ENCODE data around the gene CACNA2D1. TPM values are rescaled to one million over a fixed set of nuclear protein-coding genes. Genes with fewer than 3 reads are reported as not detected.

Gene CACNA2D1
- total RNA-seq, 1 experiment from 2014 or later = 0.77 TPM

DNA sequence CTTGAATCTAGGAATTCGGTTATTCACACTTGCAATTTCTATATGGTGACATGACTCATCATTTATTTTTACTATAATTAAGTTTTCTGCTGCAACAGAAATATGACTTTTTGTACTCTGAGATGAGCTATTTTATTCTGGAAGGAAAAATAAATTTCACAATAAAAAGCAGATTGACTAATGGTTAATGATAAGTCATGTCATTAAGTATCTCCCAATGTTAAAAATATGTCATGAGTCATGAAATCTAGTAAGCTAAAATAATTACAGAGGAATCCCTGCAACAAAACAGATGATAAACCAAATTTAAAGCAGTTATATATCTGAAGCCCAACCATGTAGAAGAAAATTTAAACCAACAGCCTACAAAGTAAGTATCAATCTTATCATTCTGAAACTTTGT lies 149.2 kb downstream of the CACNA2D1 start:
- Histone ChIP-seq H4K20me1 (ENCODE audit: low read length) (no peaks in the 10 kb centered on the region), H3K27ac (ENCODE audit: low read length) (no peak overlapping the region), H2AFZ (ENCODE audit: low read length) (no peak overlapping the region), H3F3A (ENCODE audit: low read length, unreplicated experiment) (no peaks in the 10 kb centered on the region), H3K9me3 (ENCODE audit: low read length) (no peaks in the 10 kb centered on the region), H3K79me2 (ENCODE audit: low read length) (no peaks in the 10 kb centered on the region), H3K9ac (ENCODE audit: low read length) (no peak overlapping the region), H3K4me3 (ENCODE audit: low read length) (no peak overlapping the region), H3K9me2 (replicated peaks; ENCODE audit: low read length) (no peaks in the 10 kb centered on the region), H3K4me2 (ENCODE audit: low read length) (no peak overlapping the region), H3K4me1 (ENCODE audit: insufficient read depth, low read length) (no peaks in the 10 kb centered on the region), H3K27me3 (ENCODE audit: low read length) (no peaks in the 10 kb centered on the region), H3K36me3 (ENCODE audit: low read depth, low read length) (no peaks in the 10 kb centered on the region)
- no peak for TF ChIP-seq EZH2phosphoT487 (IDR thresholded peaks at IDR 0.05; ENCODE audit: borderline replicate concordance, low read length)
- ATAC-seq (no peak), DNase-seq (no peak)
- BruUV-seq (replicated peaks) = no TSS peak
- POLR2A ChIA-PET (ENCODE audit: unreplicated experiment) = interaction anchor here (0.6 kb wide), 1 partner anchor 81 kb away, joined by 3 read pairs; no protein-coding TSS in a partner anchor
- CTCF ChIA-PET = no interaction called here
- intact Hi-C loops (cut with micrococcal nuclease) = loop anchor here (5.0 kb wide), 1 partner anchor 433 kb away; no protein-coding TSS in a partner anchor

DNA sequence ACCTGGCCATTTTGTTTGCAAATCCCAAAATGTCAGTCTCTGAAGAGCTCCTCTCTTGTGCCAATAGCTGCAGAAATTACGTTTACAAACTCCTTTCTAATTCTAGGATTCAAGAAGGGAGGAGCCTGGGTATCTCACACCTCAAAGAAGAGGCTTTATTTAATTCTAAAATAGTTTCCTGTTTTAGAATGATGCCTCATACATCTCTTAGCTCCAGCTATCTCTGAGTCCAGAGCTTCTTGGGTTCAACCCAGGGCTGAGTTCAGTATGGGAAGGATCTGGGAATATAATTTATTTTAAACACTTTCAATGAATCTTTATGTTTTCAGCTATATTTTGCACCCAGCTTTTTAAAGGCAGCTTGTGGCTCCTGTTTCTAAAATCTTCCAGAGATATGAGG lies 150.1 kb downstream of the CACNA2D1 start:
- TF ChIP-seq CTCF (conservative IDR thresholded peaks at IDR 0.05; ENCODE audit: low read depth, low read length) (no peak), EZH2 (IDR thresholded peaks at IDR 0.05; ENCODE audit: low read length, unreplicated experiment) (no peak), EZH2phosphoT487 (IDR thresholded peaks at IDR 0.05; ENCODE audit: borderline replicate concordance, low read length) (no peak)
- CTCF ChIA-PET = no interaction called here

DNA sequence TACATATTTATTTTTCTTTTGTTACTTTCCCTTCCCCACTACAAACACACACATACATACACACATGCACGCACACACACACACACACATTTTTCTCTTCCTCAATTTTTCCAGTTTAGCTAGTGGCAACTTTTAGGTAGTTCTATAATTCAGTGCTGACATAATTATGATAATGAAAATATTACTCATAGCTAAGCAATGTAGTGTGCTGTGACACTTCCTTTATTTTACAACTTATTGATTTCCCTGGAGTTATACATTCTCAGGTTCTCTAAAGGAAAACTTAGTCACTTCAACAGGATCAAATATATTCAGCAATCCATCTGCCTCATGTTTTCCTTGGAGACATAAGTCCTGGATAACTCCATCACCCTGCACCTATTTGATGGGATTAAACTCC lies 151.6 kb downstream of the CACNA2D1 start:
- no peaks in the 10 kb centered on the region for H3K79me2 ChIP-seq (ENCODE audit: low read length)
- H3F3A ChIP-seq (ENCODE audit: low read length, unreplicated experiment) = no peaks in the 10 kb centered on the region
- H3K4me3 ChIP-seq (ENCODE audit: low read length) = no peak overlapping the region
- H3K27me3 ChIP-seq (ENCODE audit: low read length) = no peaks in the 10 kb centered on the region
- peak; percentile 86 for ATAC-seq
- ChIA-PET CTCF (no interaction called here), POLR2A (ENCODE audit: unreplicated experiment) (no interaction called here)
- no TSS peak for BruUV-seq (replicated peaks)
- no peaks in the 10 kb centered on the region for H4K20me1 ChIP-seq (ENCODE audit: low read length)
- H2AFZ ChIP-seq (ENCODE audit: low read length) = no peak overlapping the region
- no peak overlapping the region for H3K9ac ChIP-seq (ENCODE audit: low read length)
- peak overlapping the region; percentile 45 for H3K27ac ChIP-seq (ENCODE audit: low read length)
- intact Hi-C loops (cut with micrococcal nuclease) = loop anchor here (5.0 kb wide), 1 partner anchor 435 kb away; no protein-coding TSS in a partner anchor
- no peak for TF ChIP-seq EZH2phosphoT487 (IDR thresholded peaks at IDR 0.05; ENCODE audit: borderline replicate concordance, low read length)
- no peak for TF ChIP-seq CTCF (conservative IDR thresholded peaks at IDR 0.05; ENCODE audit: low read depth, low read length)
- H3K4me2 ChIP-seq (ENCODE audit: low read length) = no peak overlapping the region
- no peaks in the 10 kb centered on the region for H3K9me2 ChIP-seq (replicated peaks; ENCODE audit: low read length)
- peak; percentile 45 for DNase-seq
- no peaks in the 10 kb centered on the region for H3K36me3 ChIP-seq (ENCODE audit: low read depth, low read length)
- H3K4me1 ChIP-seq (ENCODE audit: insufficient read depth, low read length) = no peaks in the 10 kb centered on the region
- H3K9me3 ChIP-seq (ENCODE audit: low read length) = no peaks in the 10 kb centered on the region

More for the DNA sequence above, 150.1 kb downstream of the CACNA2D1 start:
- no peaks in the 10 kb centered on the region for H4K20me1 ChIP-seq (ENCODE audit: low read length)
- BruUV-seq (replicated peaks) = no TSS peak
- no peak overlapping the region for H3K4me3 ChIP-seq (ENCODE audit: low read length)
- no peak overlapping the region for H3K27ac ChIP-seq (ENCODE audit: low read length)
- no peak for DNase-seq
- no peak overlapping the region for H3K4me2 ChIP-seq (ENCODE audit: low read length)
- POLR2A ChIA-PET (ENCODE audit: unreplicated experiment) = no interaction called here
- H3K79me2 ChIP-seq (ENCODE audit: low read length) = no peaks in the 10 kb centered on the region
- no peaks in the 10 kb centered on the region for H3K36me3 ChIP-seq (ENCODE audit: low read depth, low read length)
- intact Hi-C loops (cut with micrococcal nuclease) = loop anchor here (5.0 kb wide), 1 partner anchor 434 kb away; no protein-coding TSS in a partner anchor
- no peak overlapping the region for H3K9ac ChIP-seq (ENCODE audit: low read length)
- H3K9me2 ChIP-seq (replicated peaks; ENCODE audit: low read length) = no peaks in the 10 kb centered on the region
- no peaks in the 10 kb centered on the region for H3K9me3 ChIP-seq (ENCODE audit: low read length)
- no peaks in the 10 kb centered on the region for H3K27me3 ChIP-seq (ENCODE audit: low read length)
- H2AFZ ChIP-seq (ENCODE audit: low read length) = no peak overlapping the region
- no peak for ATAC-seq
- no peaks in the 10 kb centered on the region for H3K4me1 ChIP-seq (ENCODE audit: insufficient read depth, low read length)
- H3F3A ChIP-seq (ENCODE audit: low read length, unreplicated experiment) = no peaks in the 10 kb centered on the region

All from PC-3 (cell line).